Measurements from ENCODE around the gene PCDH19. TPM values are rescaled to one million over a fixed set of nuclear protein-coding genes. Genes with fewer than 3 reads are reported as not detected.
"Not testable (repeated sequence)": the region's sequence is repeated elsewhere in the genome, so short reads cannot be mapped to it uniquely, and the experiment has no call there.

Gene PCDH19, protein sequence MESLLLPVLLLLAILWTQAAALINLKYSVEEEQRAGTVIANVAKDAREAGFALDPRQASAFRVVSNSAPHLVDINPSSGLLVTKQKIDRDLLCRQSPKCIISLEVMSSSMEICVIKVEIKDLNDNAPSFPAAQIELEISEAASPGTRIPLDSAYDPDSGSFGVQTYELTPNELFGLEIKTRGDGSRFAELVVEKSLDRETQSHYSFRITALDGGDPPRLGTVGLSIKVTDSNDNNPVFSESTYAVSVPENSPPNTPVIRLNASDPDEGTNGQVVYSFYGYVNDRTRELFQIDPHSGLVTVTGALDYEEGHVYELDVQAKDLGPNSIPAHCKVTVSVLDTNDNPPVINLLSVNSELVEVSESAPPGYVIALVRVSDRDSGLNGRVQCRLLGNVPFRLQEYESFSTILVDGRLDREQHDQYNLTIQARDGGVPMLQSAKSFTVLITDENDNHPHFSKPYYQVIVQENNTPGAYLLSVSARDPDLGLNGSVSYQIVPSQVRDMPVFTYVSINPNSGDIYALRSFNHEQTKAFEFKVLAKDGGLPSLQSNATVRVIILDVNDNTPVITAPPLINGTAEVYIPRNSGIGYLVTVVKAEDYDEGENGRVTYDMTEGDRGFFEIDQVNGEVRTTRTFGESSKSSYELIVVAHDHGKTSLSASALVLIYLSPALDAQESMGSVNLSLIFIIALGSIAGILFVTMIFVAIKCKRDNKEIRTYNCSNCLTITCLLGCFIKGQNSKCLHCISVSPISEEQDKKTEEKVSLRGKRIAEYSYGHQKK (N-terminal part only)
- total RNA-seq, result not detected

GRCh38 chrX:100409610-100410590 is at the start of gene PCDH19:
TSS of gene PCDH19 (minus strand) at chrX:100410273. CDS start at chrX:100408597, 1,676 bp downstream.
- ChIA-PET POLR2A (no interaction called here), CTCF (interaction anchor here (0.7 kb wide), 1 partner anchor 42 kb away, joined by 3 read pairs; no protein-coding TSS in a partner anchor)
- intact Hi-C loops (cut with micrococcal nuclease), result loop anchor here (5.0 kb wide), 2 partner anchors 43 to 1108 kb away; no protein-coding TSS in a partner anchor
- H3K27me3 Mint-ChIP-seq, result peaks cover 58% of the 10 kb centered on the region
- peaks cover 2% of the 10 kb centered on the region for H3K9me3 Mint-ChIP-seq
- H3K4me3 Mint-ChIP-seq, result peak within 1 kb of the TSS; percentile 68
- DNase-seq, result peak; percentile 65
- no peak within 1 kb of the TSS for H3K27ac Mint-ChIP-seq
- peaks cover 2% of the 10 kb centered on the region for H3K36me3 Mint-ChIP-seq
- H3K4me1 Mint-ChIP-seq (ENCODE audit: low read depth), result peaks cover 15% of the 10 kb centered on the region

GRCh38 chrX:100449696-100450608 is 39.9 kb upstream of the PCDH19 start:
- H3K27me3 Mint-ChIP-seq, result peaks cover 6% of the 10 kb centered on the region
- CTCF ChIA-PET, result no interaction called here

GRCh38 chrX:100447655-100448397 is 37.8 kb upstream of the PCDH19 start:
- H3K4me3 Mint-ChIP-seq, result no peak overlapping the region
- ChIA-PET CTCF (interaction anchor here (1.5 to 1.8 kb wide), 2 partner anchors 9 to 14 kb away, joined by 4 to 5 read pairs; no protein-coding TSS in a partner anchor), POLR2A (no interaction called here)
- H3K36me3 Mint-ChIP-seq, result no peaks in the 10 kb centered on the region
- peaks cover 2% of the 10 kb centered on the region for H3K27me3 Mint-ChIP-seq
- DNase-seq, result peak; percentile 15
- intact Hi-C loops (cut with micrococcal nuclease), result no loop called here
- no peaks in the 10 kb centered on the region for H3K4me1 Mint-ChIP-seq (ENCODE audit: low read depth)
- no peak overlapping the region for H3K27ac Mint-ChIP-seq
- H3K9me3 Mint-ChIP-seq, result no peaks in the 10 kb centered on the region

More at GRCh38 chrX:100449696-100450608, 39.9 kb upstream of the PCDH19 start:
- intact Hi-C loops (cut with micrococcal nuclease), result no loop called here
- DNase-seq, result no peak
- POLR2A ChIA-PET, result no interaction called here
- Mint-ChIP-seq H3K27ac (no peak overlapping the region), H3K36me3 (no peaks in the 10 kb centered on the region), H3K4me1 (ENCODE audit: low read depth) (no peaks in the 10 kb centered on the region), H3K9me3 (no peaks in the 10 kb centered on the region), H3K4me3 (no peak overlapping the region)

- ChIA-PET POLR2A (no interaction called here), CTCF (no interaction called here)
- intact Hi-C loops (cut with micrococcal nuclease), result no loop called here
- Mint-ChIP-seq H3K9me3 (no peaks in the 10 kb centered on the region), H3K4me3 (no peak overlapping the region), H3K4me1 (ENCODE audit: low read depth) (no peaks in the 10 kb centered on the region), H3K27ac (no peak overlapping the region), H3K27me3 (no peaks in the 10 kb centered on the region), H3K36me3 (no peaks in the 10 kb centered on the region)
- no peak for DNase-seq
Measured at GRCh38 chrX:100445593-100445992, 35.5 kb upstream of the PCDH19 start.

DNA sequence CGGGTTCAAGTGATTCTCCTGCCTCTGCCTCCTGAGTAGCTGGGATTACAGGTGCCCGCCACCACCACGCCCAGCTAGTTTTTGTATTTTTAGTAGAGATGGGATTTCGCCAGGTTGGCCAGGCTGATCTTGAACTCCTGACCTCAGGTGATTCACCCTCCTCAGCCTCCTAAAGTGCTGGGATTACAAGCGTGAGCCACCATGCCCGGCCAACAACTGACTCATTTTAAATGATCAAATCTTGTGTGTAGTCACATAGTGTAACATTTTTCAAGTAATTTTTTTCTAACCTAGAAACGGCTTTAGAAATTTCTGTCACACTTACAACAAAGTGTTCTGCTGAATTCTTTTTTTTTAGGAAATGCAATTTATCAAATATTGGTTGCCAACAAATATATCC is 31.2 kb upstream of the PCDH19 start:
- POLR2A ChIA-PET; intact Hi-C loops (cut with micrococcal nuclease); DNase-seq; H3K4me3 Mint-ChIP-seq; CTCF ChIA-PET; H3K27me3 Mint-ChIP-seq; H3K4me1 Mint-ChIP-seq (ENCODE audit: low read depth); H3K9me3 Mint-ChIP-seq; H3K36me3 Mint-ChIP-seq; H3K27ac Mint-ChIP-seq: not testable (repeated sequence)

DNA sequence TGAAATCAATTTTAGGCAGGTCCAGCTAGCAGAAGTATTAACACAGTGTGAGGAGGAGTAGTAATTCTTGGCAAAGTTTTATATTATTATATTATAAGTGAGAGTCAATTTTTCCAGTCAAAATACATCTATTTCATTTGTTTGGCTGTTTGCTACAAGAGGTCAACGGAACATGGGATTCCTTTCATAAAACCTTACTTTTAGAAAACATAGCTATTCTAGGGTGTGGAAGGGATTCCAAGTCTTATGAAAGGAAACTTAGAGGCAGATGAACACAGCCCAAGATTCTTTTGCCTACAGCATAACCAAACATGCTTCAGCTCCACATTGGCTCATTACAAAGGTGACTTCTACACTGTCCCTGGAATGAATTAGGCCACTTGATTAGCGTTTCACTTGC is 29.9 kb upstream of the PCDH19 start:
- intact Hi-C loops (cut with micrococcal nuclease), result no loop called here
- Mint-ChIP-seq H3K4me3 (no peak overlapping the region), H3K9me3 (no peaks in the 10 kb centered on the region), H3K27me3 (no peaks in the 10 kb centered on the region), H3K4me1 (ENCODE audit: low read depth) (no peaks in the 10 kb centered on the region), H3K27ac (no peak overlapping the region), H3K36me3 (no peaks in the 10 kb centered on the region)
- no peak for DNase-seq
- ChIA-PET CTCF (no interaction called here), POLR2A (no interaction called here)

- POLR2A ChIA-PET, result no interaction called here
- Mint-ChIP-seq H3K36me3 (no peaks in the 10 kb centered on the region), H3K9me3 (no peaks in the 10 kb centered on the region)
Measured at GRCh38 chrX:100435726-100436125, 25.7 kb upstream of the PCDH19 start.

GRCh38 chrX:100424012-100424411 is 13.9 kb upstream of the PCDH19 start:
- ChIA-PET POLR2A (no interaction called here), CTCF (interaction anchor here (0.8 kb wide), 1 partner anchor 13 kb away, joined by 3 read pairs; no protein-coding TSS in a partner anchor)
- intact Hi-C loops (cut with micrococcal nuclease), result no loop called here
- Mint-ChIP-seq H3K9me3 (no peaks in the 10 kb centered on the region), H3K27me3 (peaks cover 2% of the 10 kb centered on the region), H3K36me3 (no peaks in the 10 kb centered on the region), H3K4me1 (ENCODE audit: low read depth) (no peaks in the 10 kb centered on the region), H3K4me3 (no peak overlapping the region), H3K27ac (no peak overlapping the region)
- DNase-seq, result no peak

More at GRCh38 chrX:100435726-100436125, 25.7 kb upstream of the PCDH19 start:
- intact Hi-C loops (cut with micrococcal nuclease), result no loop called here
- Mint-ChIP-seq H3K27me3 (no peaks in the 10 kb centered on the region), H3K4me1 (ENCODE audit: low read depth) (no peaks in the 10 kb centered on the region), H3K4me3 (no peak overlapping the region), H3K27ac (no peak overlapping the region)
- no peak for DNase-seq
- CTCF ChIA-PET, result no interaction called here

GRCh38 chrX:100418556-100418955 is 8.5 kb upstream of the PCDH19 start:
- Mint-ChIP-seq H3K4me3 (no peak overlapping the region), H3K9me3 (no peaks in the 10 kb centered on the region), H3K36me3 (no peaks in the 10 kb centered on the region), H3K27me3 (peaks cover 6% of the 10 kb centered on the region), H3K4me1 (ENCODE audit: low read depth) (no peaks in the 10 kb centered on the region), H3K27ac (no peak overlapping the region)
- CTCF ChIA-PET, result no interaction called here
- intact Hi-C loops (cut with micrococcal nuclease), result no loop called here
- POLR2A ChIA-PET, result no interaction called here
- DNase-seq, result no peak

DNA sequence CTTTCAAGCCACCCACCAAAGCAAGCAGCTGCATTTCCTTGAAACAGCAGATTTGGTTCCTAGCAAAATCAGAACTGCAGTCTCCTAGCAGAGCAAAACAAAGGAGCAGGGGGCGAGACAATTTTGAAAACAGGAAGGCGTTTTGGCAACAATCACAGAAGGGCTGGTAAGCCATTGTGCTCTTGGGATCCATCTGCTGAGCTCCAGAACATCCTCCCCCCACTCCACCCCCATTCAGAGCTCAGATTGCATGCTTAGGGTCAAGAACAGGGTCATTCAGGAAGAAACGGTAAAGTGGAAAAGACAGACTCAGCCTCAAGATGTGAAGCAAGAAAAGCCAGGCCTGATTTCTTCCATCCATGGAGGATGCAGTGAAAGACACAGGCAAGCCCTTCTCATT is 7.6 kb upstream of the PCDH19 start:
- Mint-ChIP-seq H3K36me3 (no peaks in the 10 kb centered on the region), H3K9me3 (no peaks in the 10 kb centered on the region), H3K4me3 (no peak overlapping the region), H3K4me1 (ENCODE audit: low read depth) (peaks cover 4% of the 10 kb centered on the region), H3K27me3 (peaks cover 13% of the 10 kb centered on the region), H3K27ac (no peak overlapping the region)
- DNase-seq, result no peak
- ChIA-PET POLR2A (no interaction called here), CTCF (no interaction called here)
- intact Hi-C loops (cut with micrococcal nuclease), result no loop called here
